AG04449 (cell line): ENCODE results near the gene PRDM5.
A peak's percentile ranks its signal among the peaks of the same experiment; 100 is the strongest.

Source experiments
- CTCF ChIA-PET: fragments of 350-600 bp; formaldehyde crosslinking; extraction: SDS; loops from one replicate; lab custom pipeline; 2021; ENCODE audit warnings: antibody characterized with exemption; lab: Yijun Ruan, JAX
- POLR2A ChIA-PET: fragments of 400-600, 350-600 bp; formaldehyde crosslinking; extraction: SDS; loops from one replicate; lab custom pipeline; 2020; ENCODE audit warnings: antibody characterized with exemption, inconsistent platforms; lab: Yijun Ruan, JAX
- DNase-seq: peaks from one replicate; pipeline ENCODE4 v3.0.0-alpha.2; 2010; ENCODE audit warnings: low read depth, low spot score
- H3K4me3 ChIP-seq: 2 replicates; pipeline ENCODE4 v1.5.1; 2011; ENCODE audit warnings: low read depth, mild to moderate bottlenecking, control low read depth, low read length
- TF ChIP-seq, protein P1 (sequence below): IDR thresholded peaks from one replicate; pipeline ENCODE4 v1.5.1; 2011; ENCODE audit warnings: mild to moderate bottlenecking, moderate library complexity, low read length, control low read depth, inconsistent platforms; ENCODE audit not compliant: insufficient read depth; ENCODE audit errors: missing control alignments

Gene PRDM5

DNA sequence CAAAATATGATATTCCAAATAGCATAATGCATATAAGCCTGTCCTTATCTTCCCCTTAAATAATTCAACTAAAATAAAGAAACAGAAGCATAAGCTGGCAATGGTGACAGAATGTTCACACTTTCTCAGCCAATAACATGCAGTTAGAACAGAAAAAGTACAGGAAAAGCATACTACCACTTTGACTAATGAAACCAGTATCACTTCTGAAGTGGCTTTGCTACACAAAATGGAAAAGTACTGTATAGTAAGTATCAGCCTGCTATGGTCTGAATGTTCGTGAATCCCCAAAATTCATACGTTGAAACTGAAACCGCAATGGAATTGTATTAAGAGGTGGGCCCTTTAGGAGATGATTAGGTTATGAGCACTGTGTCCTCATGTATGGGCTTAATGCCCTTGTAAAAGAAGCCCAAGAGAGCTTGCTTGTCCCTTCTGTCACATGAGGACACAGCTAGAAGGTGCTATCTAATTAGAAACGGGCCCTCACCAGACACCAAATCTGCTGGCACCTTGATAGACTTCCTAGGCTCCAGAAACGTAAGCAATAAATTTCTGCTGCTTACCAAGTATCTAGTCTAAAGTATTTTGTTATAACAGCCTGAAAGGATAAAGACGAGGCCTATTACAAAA, 102.6 kb downstream of the PRDM5 start:
- ChIA-PET POLR2A (no interaction called here), CTCF (no interaction called here)

DNA sequence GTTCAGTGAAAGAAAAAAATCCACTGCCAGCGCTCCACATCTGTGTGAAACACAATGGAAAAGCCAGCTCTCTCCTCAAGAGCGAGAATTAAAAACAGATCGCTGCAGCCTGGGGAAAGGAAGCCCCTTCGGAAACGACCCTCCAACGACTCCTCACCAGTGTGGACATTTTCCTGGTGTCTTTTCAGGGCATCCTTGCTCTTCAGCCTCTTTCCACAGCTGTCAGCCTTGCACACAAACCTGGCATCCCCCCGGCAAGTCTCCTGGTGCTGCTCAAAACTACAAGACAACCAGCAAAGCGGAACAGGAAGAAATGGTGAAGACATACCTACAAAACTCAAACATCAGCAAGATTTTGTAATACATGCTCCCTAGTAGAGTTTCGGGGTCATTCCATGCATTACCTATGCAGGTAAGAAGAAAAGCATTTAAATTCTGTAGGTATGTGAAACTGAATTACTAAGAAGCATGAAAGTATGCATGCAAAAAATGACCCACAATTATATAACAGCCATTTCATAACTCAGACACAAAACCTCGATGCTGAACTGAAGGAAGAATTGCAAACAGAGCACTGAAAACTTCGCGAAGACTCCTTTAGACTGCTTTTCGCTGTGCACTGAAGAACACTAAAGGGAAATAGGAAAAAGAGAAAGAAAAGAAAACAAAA, 106.1 kb downstream of the PRDM5 start:
- ChIA-PET POLR2A (no interaction called here), CTCF (interaction anchor here (1.0 kb wide), 1 partner anchor 25 kb away, joined by 3 read pairs; no protein-coding TSS in a partner anchor)
- no peak for DNase-seq
- TF ChIP-seq, protein P1, sequence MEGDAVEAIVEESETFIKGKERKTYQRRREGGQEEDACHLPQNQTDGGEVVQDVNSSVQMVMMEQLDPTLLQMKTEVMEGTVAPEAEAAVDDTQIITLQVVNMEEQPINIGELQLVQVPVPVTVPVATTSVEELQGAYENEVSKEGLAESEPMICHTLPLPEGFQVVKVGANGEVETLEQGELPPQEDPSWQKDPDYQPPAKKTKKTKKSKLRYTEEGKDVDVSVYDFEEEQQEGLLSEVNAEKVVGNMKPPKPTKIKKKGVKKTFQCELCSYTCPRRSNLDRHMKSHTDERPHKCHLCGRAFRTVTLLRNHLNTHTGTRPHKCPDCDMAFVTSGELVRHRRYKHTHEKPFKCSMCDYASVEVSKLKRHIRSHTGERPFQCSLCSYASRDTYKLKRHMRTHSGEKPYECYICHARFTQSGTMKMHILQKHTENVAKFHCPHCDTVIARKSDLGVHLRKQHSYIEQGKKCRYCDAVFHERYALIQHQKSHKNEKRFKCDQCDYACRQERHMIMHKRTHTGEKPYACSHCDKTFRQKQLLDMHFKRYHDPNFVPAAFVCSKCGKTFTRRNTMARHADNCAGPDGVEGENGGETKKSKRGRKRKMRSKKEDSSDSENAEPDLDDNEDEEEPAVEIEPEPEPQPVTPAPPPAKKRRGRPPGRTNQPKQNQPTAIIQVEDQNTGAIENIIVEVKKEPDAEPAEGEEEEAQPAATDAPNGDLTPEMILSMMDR = no peak
- H3K4me3 ChIP-seq = peak overlapping the region; percentile 39

More for the DNA sequence above, 102.6 kb downstream of the PRDM5 start:
- TF ChIP-seq, protein P1 = no peak
- DNase-seq = no peak
- no peak overlapping the region for H3K4me3 ChIP-seq

DNA sequence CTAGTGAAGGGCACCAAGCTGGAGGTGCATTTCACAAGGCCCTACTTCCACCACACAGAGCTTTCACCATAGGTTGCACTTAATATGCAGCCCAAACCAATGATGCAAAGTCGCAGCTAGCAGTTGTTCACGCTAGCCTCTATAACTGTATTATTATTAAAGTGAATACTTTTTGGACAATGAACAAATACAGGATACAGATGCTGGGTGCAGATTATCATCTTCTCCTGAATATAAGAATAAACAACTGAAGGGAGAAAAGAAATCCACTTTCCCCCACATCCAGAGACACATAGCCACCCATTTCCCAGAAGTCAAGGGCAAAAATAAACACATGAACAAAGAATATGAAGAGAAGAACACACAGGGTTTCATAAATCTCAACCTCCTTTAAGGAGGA, 107.2 kb downstream of the PRDM5 start:
- ChIA-PET CTCF (no interaction called here), POLR2A (no interaction called here)
- DNase-seq = no peak
- TF ChIP-seq, protein P1 = no peak
- H3K4me3 ChIP-seq = no peak overlapping the region

DNA sequence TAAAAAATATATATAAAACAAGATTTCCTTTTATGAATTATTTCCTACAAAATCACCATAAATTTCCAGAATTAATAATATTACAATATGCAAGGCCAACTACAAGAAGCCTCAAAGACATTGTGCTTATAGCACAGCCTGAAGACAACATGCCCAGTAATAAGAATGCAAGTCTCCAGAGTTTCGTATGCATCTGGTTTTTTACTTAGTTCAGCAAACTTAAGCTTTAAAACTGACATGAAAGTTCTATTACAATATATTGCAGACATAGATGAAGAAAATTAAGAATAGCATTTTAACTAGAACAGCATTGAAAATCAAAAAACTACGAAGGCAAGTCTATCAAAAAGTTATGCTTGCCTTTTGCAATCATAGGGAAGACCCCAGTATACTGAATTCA, 107.6 kb downstream of the PRDM5 start:
- TF ChIP-seq, protein P1 = no peak
- CTCF ChIA-PET = no interaction called here
- POLR2A ChIA-PET = no interaction called here
- no peak overlapping the region for H3K4me3 ChIP-seq
- DNase-seq = no peak

DNA sequence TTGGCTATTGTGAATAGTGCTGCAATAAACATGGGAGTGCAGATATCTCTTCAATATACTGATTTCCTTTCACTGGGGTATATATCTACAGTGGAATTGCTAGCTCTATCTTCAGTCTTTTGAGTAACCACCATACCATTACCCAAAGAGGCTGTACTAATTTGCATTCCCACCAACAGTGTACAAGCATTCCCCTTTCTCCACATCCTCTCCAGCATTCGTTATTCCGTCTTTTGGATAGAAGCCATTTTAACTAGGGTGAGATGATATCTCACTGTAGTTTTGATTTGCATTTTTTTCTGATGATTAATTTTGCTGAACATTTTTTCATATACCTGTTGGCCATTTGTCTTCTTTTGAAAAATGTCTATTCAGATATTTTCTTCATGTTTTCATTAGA, 110.3 kb downstream of the PRDM5 start:
- no peak overlapping the region for H3K4me3 ChIP-seq
- TF ChIP-seq, protein P1 = no peak
- POLR2A ChIA-PET = no interaction called here
- no peak for DNase-seq
- CTCF ChIA-PET = no interaction called here

DNA sequence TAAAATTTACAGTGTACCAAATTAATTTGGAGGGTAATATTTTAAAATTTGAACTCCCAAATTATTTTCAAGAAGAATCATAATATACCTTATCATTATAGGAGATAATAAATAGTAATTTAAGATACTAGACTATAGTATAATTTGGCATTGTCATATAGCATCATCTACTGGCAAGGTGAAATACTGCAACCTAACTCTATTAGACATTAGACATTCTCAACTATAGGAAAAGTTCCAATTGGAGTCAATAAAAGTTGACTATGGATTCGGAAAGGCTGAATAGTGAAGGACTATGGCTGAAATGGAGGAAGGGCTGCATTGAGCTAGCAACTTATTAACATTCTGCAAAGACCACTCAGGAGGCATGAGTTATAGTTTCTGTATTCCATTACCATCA, 113.0 kb downstream of the PRDM5 start:
- TF ChIP-seq, protein P1 = no peak
- DNase-seq = no peak
- POLR2A ChIA-PET = no interaction called here
- no peak overlapping the region for H3K4me3 ChIP-seq
- CTCF ChIA-PET = interaction anchor here (1.0 kb wide), 1 partner anchor 9 kb away, joined by 3 read pairs; no protein-coding TSS in a partner anchor
